Mammary epithelial cell (primary cell): Measurements from ENCODE around the gene TNFRSF14.

Source experiments
- EZH2 ChIP-seq: IDR thresholded peaks from 2 replicates; pipeline ENCODE4 v1.6.1; 2012; ENCODE audit warnings: low read length, inconsistent platforms, borderline replicate concordance
- TF ChIP-seq, protein P1 (sequence below), 2 donors: IDR thresholded peaks in 1 of 2; conservative IDR thresholded peaks in 1 of 2; 2 replicates each; pipeline ENCODE4 v1.5.1; 2011 to 2012; ENCODE audit warnings: inconsistent platforms in 2 of 2, low read length in 2 of 2, mild to moderate bottlenecking in 2 of 2, control low read depth in 1 of 2, low read depth in 1 of 2; ENCODE audit not compliant: insufficient read depth in 1 of 2; ENCODE audit errors: extremely low read depth in 1 of 2

DNA sequence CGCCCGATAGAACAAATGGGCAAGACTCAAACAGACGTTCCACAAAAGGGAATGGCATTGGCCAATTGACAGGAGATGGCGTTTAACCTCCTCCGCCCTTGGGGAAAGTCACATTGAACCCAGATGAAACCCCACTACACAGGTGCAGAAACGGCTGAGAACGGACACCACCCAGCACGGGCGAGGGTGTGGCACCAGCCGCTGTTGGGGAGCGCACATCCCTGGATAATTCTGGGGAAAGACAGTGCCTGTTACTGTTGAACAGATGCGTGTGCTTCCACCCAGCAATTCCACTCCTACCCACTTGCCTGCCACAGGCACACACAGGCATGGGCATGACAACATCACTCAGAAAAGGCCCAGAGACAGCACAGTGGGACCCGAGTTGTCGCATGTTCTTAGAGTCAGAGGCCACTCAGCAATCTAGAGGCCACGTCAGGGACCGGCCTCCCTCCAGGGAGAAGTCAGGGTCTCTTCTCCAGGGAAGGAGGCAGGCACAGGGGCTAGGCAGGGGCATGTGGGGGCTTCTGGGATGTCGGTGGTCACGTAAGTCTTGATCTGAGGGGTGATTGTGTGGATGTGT is 45.6 kb downstream of the TNFRSF14 start:
- TF ChIP-seq, protein P1, sequence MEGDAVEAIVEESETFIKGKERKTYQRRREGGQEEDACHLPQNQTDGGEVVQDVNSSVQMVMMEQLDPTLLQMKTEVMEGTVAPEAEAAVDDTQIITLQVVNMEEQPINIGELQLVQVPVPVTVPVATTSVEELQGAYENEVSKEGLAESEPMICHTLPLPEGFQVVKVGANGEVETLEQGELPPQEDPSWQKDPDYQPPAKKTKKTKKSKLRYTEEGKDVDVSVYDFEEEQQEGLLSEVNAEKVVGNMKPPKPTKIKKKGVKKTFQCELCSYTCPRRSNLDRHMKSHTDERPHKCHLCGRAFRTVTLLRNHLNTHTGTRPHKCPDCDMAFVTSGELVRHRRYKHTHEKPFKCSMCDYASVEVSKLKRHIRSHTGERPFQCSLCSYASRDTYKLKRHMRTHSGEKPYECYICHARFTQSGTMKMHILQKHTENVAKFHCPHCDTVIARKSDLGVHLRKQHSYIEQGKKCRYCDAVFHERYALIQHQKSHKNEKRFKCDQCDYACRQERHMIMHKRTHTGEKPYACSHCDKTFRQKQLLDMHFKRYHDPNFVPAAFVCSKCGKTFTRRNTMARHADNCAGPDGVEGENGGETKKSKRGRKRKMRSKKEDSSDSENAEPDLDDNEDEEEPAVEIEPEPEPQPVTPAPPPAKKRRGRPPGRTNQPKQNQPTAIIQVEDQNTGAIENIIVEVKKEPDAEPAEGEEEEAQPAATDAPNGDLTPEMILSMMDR (conservative IDR thresholded peaks at IDR 0.05 in 1 of 2, IDR thresholded peaks at IDR 0.05 in 1 of 2; ENCODE audit: extremely low read depth in 1 of 2, insufficient read depth in 1 of 2, low read depth in 1 of 2, low read length in 2 of 2), result no peak
- no peak for TF ChIP-seq EZH2
